DOHH2 (cell line): ENCODE results near the gene ALK.

ENCODE experiments used
- EZH2phosphoT487 ChIP-seq: fragments of 200-600 bp; sonication (generic); IDR thresholded peaks from 2 replicates; pipeline ENCODE4 v1.6.1; 2017; ENCODE audit warnings: borderline replicate concordance, mild to moderate bottlenecking, antibody characterized with exemption, low read length, moderate library complexity, mixed read lengths
- TF ChIP-seq, protein P1 (sequence below): fragments of 200-600 bp; sonication (generic); IDR thresholded peaks from one replicate; pipeline ENCODE4 v1.5.1; 2014; ENCODE audit warnings: antibody characterized with exemption, mild to moderate bottlenecking, low read depth, low read length; ENCODE audit not compliant: poor library complexity, severe bottlenecking

DNA sequence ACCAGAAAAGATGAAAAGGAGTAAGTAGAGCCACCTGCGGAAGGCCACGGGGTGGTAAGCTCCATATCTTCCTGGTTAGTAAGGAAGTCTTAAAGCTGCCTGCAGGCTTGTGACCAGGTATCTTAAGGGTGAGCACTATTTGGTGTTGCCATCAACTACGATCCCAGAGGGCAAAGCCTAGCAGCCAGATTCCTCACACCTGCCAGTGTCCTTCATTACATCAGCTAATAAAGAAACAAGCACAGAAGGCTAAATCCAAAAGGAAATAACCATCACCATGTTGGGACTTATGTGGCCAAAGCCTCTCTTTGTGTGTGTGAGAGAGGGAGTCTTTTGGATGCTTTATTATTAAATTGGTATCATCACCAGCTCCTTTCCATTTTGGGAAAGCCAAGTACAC lies 123.5 kb downstream of the ALK start:
- TF ChIP-seq EZH2phosphoT487, result no peak
- TF ChIP-seq, protein P1, sequence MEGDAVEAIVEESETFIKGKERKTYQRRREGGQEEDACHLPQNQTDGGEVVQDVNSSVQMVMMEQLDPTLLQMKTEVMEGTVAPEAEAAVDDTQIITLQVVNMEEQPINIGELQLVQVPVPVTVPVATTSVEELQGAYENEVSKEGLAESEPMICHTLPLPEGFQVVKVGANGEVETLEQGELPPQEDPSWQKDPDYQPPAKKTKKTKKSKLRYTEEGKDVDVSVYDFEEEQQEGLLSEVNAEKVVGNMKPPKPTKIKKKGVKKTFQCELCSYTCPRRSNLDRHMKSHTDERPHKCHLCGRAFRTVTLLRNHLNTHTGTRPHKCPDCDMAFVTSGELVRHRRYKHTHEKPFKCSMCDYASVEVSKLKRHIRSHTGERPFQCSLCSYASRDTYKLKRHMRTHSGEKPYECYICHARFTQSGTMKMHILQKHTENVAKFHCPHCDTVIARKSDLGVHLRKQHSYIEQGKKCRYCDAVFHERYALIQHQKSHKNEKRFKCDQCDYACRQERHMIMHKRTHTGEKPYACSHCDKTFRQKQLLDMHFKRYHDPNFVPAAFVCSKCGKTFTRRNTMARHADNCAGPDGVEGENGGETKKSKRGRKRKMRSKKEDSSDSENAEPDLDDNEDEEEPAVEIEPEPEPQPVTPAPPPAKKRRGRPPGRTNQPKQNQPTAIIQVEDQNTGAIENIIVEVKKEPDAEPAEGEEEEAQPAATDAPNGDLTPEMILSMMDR, result no peak
